ENCODE measurements around the gene TENM3.

GRCh38 chr4:182743815-182744214 lies 500.6 kb downstream of the TENM3 start:
- TF ChIP-seq CTCF (IDR thresholded peaks at IDR 0.05) (no peak), POLR2A (IDR thresholded peaks at IDR 0.05) (no peak)

Data from lower leg skin (tissue), 3 donors.